ENCODE measurements around the gene CDC23. TPM values are rescaled to one million over a fixed set of nuclear protein-coding genes. Genes with fewer than 3 reads are reported as not detected.

The CDC23 gene
- total RNA-seq, 2 donors from 2014 or later, result 6.6 to 16.6 TPM

- intact Hi-C loops (cut with DNase I), result no loop called here
- Histone ChIP-seq H3K9me3 (no peaks in the 10 kb centered on the region), H3K4me1 (no peaks in the 10 kb centered on the region), H3K27me3 (no peaks in the 10 kb centered on the region), H3K36me3 (replicated peaks in 1 of 2; ENCODE audit: insufficient read depth in 1 of 2, low read depth in 2 of 2) (peaks cover 29 to 54% of the 10 kb centered on the region in 2 donors), H3K4me3 (no peak overlapping the region), H3K27ac (no peak overlapping the region)
- DNase-seq (no peak), ATAC-seq (no peak)
- TF ChIP-seq CTCF (IDR thresholded peaks at IDR 0.05) (no peak), POLR2A (IDR thresholded peaks at IDR 0.05) (no peak)
Measured at GRCh38 chr5:138170299-138170698, 42.8 kb downstream of the CDC23 start.

DNA sequence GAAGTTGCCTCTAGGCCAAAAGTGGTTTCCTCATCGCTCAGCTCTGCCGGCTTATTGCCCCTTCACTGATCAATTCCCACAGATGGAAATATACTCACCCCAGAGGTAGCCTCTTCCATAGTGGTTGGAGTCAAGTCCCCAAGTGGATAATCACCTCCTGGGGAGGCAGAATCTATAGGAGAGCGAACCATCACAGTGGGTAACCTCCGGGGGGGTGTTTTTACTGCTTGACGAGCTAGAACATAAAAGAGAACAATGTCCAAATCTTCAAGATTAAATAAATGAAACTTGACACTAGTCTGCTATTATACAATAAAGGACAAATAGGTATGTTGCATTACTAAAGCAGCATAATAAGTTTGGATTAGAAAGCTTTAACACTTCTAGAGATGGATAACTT is 44.0 kb downstream of the CDC23 start:
- no peak overlapping the region for H3K27ac ChIP-seq
- peaks cover 41 to 61% of the 10 kb centered on the region in 2 donors for H3K36me3 ChIP-seq (replicated peaks in 1 of 2; ENCODE audit: insufficient read depth in 1 of 2, low read depth in 2 of 2)
- intact Hi-C loops (cut with DNase I), result no loop called here
- H3K9me3 ChIP-seq, result no peaks in the 10 kb centered on the region
- ATAC-seq (no peak), DNase-seq (no peak)
- WGBS, 2 donors, result 89 to 93% methylated on average over 5 of the region's 5 CpGs
- H3K4me3 ChIP-seq, result no peak overlapping the region
- no peaks in the 10 kb centered on the region for H3K4me1 ChIP-seq
- no peaks in the 10 kb centered on the region for H3K27me3 ChIP-seq
- TF ChIP-seq POLR2A (IDR thresholded peaks at IDR 0.05) (no peak), CTCF (IDR thresholded peaks at IDR 0.05) (no peak)

DNA sequence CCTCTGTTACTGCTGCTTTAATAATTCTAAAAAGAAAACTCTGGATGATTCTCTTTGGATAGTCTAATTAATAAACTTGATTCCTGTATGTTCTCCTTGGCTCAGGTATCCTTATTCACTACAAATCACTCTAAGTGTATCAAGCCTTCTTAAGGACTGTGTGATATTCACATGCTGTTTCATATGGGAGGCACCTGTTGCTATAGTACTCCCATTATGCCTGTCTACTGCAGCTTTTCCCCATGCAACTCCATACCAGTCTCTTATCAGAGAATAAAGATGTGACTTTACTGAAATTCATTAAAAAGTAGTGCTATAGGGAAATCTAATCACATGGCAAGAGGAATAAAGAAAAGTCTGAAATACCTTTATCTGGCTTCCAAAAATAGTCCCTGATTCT is 49.4 kb downstream of the CDC23 start:
- Histone ChIP-seq H3K4me3 (no peak overlapping the region), H3K27me3 (no peaks in the 10 kb centered on the region), H3K4me1 (no peaks in the 10 kb centered on the region), H3K9me3 (no peaks in the 10 kb centered on the region), H3K27ac (no peak overlapping the region), H3K36me3 (replicated peaks in 1 of 2; ENCODE audit: insufficient read depth in 1 of 2, low read depth in 2 of 2) (peaks cover 64 to 88% of the 10 kb centered on the region in 2 donors)
- TF ChIP-seq CTCF (IDR thresholded peaks at IDR 0.05), result no peak
- no peak for TF ChIP-seq POLR2A (IDR thresholded peaks at IDR 0.05)
- intact Hi-C loops (cut with DNase I), result no loop called here
- DNase-seq, result no peak
- no peak for ATAC-seq

DNA sequence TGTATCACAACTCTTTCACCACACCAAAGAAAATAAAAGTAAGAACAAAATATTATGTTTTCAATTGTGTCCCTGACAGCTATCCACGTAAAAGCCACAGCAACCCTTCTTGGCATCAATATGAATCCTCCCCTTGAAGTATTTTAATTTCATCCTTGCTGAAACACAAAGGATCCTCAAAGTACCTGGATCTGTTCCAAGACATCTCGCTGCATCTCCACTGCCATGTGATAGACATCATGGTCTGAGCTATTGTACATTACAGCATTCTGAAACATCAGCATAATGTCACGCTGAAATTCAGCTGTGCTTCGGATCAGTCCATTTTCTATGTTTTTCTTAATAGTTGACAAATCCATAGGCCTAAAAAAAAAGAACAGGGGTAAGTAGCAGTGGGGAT is 52.4 kb downstream of the CDC23 start:
- H3K27me3 ChIP-seq, result no peaks in the 10 kb centered on the region
- H3K27ac ChIP-seq, result no peak overlapping the region
- H3K9me3 ChIP-seq, result no peaks in the 10 kb centered on the region
- no peaks in the 10 kb centered on the region for H3K4me1 ChIP-seq
- no peak for ATAC-seq
- H3K4me3 ChIP-seq, result no peak overlapping the region
- TF ChIP-seq CTCF (IDR thresholded peaks at IDR 0.05) (no peak), POLR2A (IDR thresholded peaks at IDR 0.05) (no peak)
- intact Hi-C loops (cut with DNase I), result no loop called here
- peaks cover 50 to 74% of the 10 kb centered on the region in 2 donors for H3K36me3 ChIP-seq (replicated peaks in 1 of 2; ENCODE audit: insufficient read depth in 1 of 2, low read depth in 2 of 2)
- DNase-seq, result no peak
- 93 to 96% methylated on average over 4 of the region's 4 CpGs for WGBS, 2 donors

- H3K27ac ChIP-seq, result no peak overlapping the region
- DNase-seq (no peak), ATAC-seq (no peak)
- H3K27me3 ChIP-seq, result no peaks in the 10 kb centered on the region
- intact Hi-C loops (cut with DNase I), result no loop called here
- H3K9me3 ChIP-seq, result no peaks in the 10 kb centered on the region
- 85 to 94% methylated on average over 5 of the region's 5 CpGs for WGBS, 2 donors
- no peak overlapping the region for H3K4me3 ChIP-seq
- TF ChIP-seq POLR2A (IDR thresholded peaks at IDR 0.05) (no peak), CTCF (IDR thresholded peaks at IDR 0.05) (no peak)
- no peaks in the 10 kb centered on the region for H3K4me1 ChIP-seq
- H3K36me3 ChIP-seq (replicated peaks in 1 of 2; ENCODE audit: insufficient read depth in 1 of 2, low read depth in 2 of 2), result peaks cover 41 to 66% of the 10 kb centered on the region in 2 donors
Measured at GRCh38 chr5:138159666-138160065, 53.5 kb downstream of the CDC23 start.
